Left lung (tissue), 10 donors: ENCODE measurements around the gene TM2D3. TPM values are rescaled to one million over a fixed set of nuclear protein-coding genes. Genes with fewer than 3 reads are reported as not detected.

ENCODE experiments used
- ATAC-seq: fragments of 200-7000 bp; cut with Tn5 transposase; one replicate; pipeline ENCODE4 v1.9.1; 2020; ENCODE audit warnings: moderate library complexity
- DNase-seq, 4 donors: peaks; one replicate each; pipeline ENCODE4 v3.0.0-alpha.2; 2013 to 2020
- H3K27ac ChIP-seq, 2 donors: fragments of 200-600 bp; sonication (generic) in 1 of 2; one replicate each; pipeline versions ENCODE4 v1.5.0 to v1.8.0; 2020 to 2021
- H3K27me3 ChIP-seq, 2 donors: fragments of 200-600 bp; sonication (generic) in 1 of 2; one replicate each; pipeline versions ENCODE4 v1.5.0 to v1.8.0; 2020 to 2021
- H3K36me3 ChIP-seq, 2 donors: fragments of 200-600 bp; sonication (generic) in 1 of 2; one replicate each; pipeline versions ENCODE4 v1.5.0 to v1.8.0; 2020 to 2021
- H3K4me1 ChIP-seq, 2 donors: fragments of 200-600 bp; one replicate each; pipeline ENCODE4 v1.8.0; 2021
- H3K4me3 ChIP-seq, 2 donors: fragments of 200-600 bp; sonication (generic) in 1 of 2; one replicate each; pipeline versions ENCODE4 v1.5.0 to v1.8.0; 2020 to 2021; ENCODE audit warnings: mild to moderate bottlenecking in 1 of 2
- H3K9me3 ChIP-seq, 2 donors: fragments of 200-600 bp; sonication (generic) in 1 of 2; one replicate each; pipeline versions ENCODE4 v1.5.0 to v1.8.0; 2020 to 2021
- intact Hi-C, 2 donors: fragments of 100-400 bp; cut with DNase I; formaldehyde crosslinking; loops; one replicate each; pipeline versions ENCODE4 v1.11.2 to v1.14.2; 2022
- polyA plus RNA-seq, 6 donors: library from polyadenylated mRNA; unstranded; fragments of 120-200 nt; gene quantifications; one replicate each; pipeline ENCODE4 v1.2.1, GENCODE V29; 2013; ENCODE audit not compliant: insufficient read length in 6 of 6
- total RNA-seq, 2 donors: library from RNA; stranded (reverse); fragmentation: NEBNext Ultra II Directional; extraction: Animal tissue kit (Norgen Biotek cat#: 25700); gene quantifications; one replicate each; pipeline ENCODE4 v1.2.1, GENCODE V29; 2021
- TF ChIP-seq, protein P1 (sequence below), 2 donors: fragments of 200-600 bp; sonication (generic) in 1 of 2; IDR thresholded peaks; one replicate each; pipeline versions ENCODE4 v1.5.0 to v1.8.0; 2021; ENCODE audit warnings: antibody characterized with exemption in 2 of 2
- donor health status: DM: no; HTN: yes; CAD: no.
- donor health status: DM: no; HTN: no; CAD: no.

Gene TM2D3
- total and polyA plus RNA-seq, 8 donors, result 43.7 to 67.3 (median 59.9) TPM

DNA sequence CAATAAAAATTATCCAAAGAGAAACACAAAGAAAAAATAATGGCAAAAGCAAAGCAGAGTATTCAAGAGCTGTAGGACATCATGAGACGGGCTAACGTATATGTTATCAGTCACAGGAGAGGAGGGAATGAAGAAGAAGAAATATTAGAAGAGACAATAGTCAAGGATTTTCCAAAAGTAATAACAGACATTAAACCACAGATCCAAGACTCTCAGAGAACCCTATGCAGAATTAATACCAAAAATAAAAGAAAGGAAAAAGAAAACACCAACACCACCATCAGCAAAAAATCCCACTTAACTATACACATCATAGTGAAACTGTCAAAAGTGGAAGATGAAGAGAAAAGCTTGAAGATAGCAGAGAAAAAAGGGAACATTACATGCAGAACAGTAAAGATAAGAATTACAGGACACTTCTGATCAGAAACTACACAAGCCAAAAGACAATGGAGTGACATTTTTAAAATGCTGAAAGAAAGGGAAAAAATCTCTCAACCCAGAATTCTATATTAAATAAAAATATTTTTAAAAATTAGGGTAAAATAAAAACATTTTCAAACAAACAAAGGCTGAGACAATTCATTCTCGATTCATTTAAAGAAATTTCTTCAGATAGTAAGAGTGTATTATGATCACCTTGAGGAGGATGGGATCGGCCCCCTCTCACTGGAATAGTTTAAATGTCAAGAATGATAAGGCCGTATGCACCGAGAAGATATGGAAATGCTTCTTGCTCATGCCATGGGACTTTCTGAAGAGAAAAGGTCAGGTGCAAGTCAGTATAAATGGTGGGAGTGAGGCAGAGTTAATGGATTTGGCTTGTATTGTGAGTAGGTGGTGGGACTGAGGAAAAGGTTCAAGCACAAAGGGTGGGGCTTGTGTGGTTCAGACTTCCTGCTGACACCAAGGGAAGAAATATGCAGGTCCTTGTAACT, 28.5 kb downstream of the TM2D3 start:
- Histone ChIP-seq H3K4me3 (no peak overlapping the region), H3K27ac (no peak overlapping the region), H3K36me3 (no peaks in the 10 kb centered on the region), H3K4me1 (no peaks in the 10 kb centered on the region), H3K9me3 (peaks cover 0 to 11% of the 10 kb centered on the region in 2 donors), H3K27me3 (no peaks in the 10 kb centered on the region)
- DNase-seq (no peak), ATAC-seq (no peak)
- intact Hi-C loops, result no loop called here
- TF ChIP-seq, protein P1, sequence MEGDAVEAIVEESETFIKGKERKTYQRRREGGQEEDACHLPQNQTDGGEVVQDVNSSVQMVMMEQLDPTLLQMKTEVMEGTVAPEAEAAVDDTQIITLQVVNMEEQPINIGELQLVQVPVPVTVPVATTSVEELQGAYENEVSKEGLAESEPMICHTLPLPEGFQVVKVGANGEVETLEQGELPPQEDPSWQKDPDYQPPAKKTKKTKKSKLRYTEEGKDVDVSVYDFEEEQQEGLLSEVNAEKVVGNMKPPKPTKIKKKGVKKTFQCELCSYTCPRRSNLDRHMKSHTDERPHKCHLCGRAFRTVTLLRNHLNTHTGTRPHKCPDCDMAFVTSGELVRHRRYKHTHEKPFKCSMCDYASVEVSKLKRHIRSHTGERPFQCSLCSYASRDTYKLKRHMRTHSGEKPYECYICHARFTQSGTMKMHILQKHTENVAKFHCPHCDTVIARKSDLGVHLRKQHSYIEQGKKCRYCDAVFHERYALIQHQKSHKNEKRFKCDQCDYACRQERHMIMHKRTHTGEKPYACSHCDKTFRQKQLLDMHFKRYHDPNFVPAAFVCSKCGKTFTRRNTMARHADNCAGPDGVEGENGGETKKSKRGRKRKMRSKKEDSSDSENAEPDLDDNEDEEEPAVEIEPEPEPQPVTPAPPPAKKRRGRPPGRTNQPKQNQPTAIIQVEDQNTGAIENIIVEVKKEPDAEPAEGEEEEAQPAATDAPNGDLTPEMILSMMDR (IDR thresholded peaks at IDR 0.05), result no peak

DNA sequence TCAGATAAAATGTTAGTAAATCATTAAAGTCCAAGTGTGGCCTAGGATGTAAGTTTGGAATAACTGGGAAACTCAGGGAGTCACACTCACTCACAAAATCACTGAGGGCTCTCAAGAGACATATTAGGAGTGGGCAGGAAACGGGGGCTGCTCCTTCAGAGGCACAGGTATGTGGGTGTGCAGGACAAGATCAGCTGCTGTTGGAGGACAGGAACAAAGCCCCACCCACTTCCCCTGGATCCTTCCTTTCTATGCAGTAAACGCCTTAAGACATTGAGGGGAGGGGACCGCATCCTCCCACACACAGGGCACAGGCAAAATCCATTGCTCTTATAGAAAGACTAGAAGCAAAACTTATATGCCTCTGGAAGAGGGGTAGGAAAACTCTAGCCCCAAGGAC, 30.2 kb downstream of the TM2D3 start:
- TF ChIP-seq, protein P1 (IDR thresholded peaks at IDR 0.05), result no peak
- intact Hi-C loops, result no loop called here
- Histone ChIP-seq H3K27ac (no peak overlapping the region), H3K27me3 (no peaks in the 10 kb centered on the region), H3K4me1 (no peaks in the 10 kb centered on the region), H3K4me3 (no peak overlapping the region), H3K36me3 (no peaks in the 10 kb centered on the region), H3K9me3 (peaks cover 0 to 11% of the 10 kb centered on the region in 2 donors)
- DNase-seq, result no peak
- ATAC-seq, result no peak

DNA sequence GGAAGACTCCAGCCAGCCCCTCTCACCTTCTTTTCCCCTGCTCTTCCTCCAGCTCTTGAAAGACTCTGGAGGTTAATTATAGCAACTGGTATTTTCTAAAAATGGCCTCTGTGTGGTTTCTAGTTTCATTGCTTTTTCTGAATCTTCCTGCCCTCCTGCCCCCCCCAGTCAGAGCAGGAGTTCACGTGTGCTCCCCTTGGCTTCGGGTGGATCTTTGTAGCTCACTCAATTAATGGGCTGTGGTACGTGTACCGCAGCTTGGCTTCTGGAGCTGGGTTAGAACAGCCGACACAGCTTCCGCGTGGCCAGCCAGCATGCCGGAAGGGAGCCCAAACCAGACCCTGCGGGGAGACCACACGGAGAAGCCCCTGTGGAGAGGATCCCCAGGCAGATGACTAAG, 31.5 kb downstream of the TM2D3 start:
- Histone ChIP-seq H3K4me3 (no peak overlapping the region), H3K36me3 (no peaks in the 10 kb centered on the region), H3K27ac (no peak overlapping the region), H3K4me1 (peaks cover 0 to 6% of the 10 kb centered on the region in 2 donors), H3K27me3 (no peaks in the 10 kb centered on the region), H3K9me3 (peaks cover 0 to 11% of the 10 kb centered on the region in 2 donors)
- intact Hi-C loops, result no loop called here
- ATAC-seq (no peak), DNase-seq (peak in 1 of 4 donors; percentile 43)
- TF ChIP-seq, protein P1 (IDR thresholded peaks at IDR 0.05), result no peak

DNA sequence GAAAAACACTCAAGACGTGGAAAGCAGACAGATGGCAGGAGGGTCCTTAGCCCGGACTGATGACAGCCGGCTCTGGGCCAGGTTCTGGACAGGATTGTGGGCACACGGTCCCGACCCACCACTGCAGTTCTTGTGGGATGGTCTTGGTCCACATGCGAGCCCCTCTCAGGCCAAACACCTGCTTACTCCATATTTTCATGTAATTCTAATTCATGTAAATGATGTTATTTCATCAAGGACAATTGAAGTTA, 32.6 kb downstream of the TM2D3 start:
- H3K36me3 ChIP-seq, result no peaks in the 10 kb centered on the region
- peaks cover 0 to 6% of the 10 kb centered on the region in 2 donors for H3K4me1 ChIP-seq
- H3K27ac ChIP-seq, result no peak overlapping the region
- TF ChIP-seq, protein P1 (IDR thresholded peaks at IDR 0.05), result no peak
- H3K4me3 ChIP-seq, result no peak overlapping the region
- H3K27me3 ChIP-seq, result no peaks in the 10 kb centered on the region
- intact Hi-C loops, result no loop called here
- DNase-seq, result peak in 1 of 4 donors; percentile 51
- no peak for ATAC-seq
- peaks cover 0 to 11% of the 10 kb centered on the region in 2 donors for H3K9me3 ChIP-seq

DNA sequence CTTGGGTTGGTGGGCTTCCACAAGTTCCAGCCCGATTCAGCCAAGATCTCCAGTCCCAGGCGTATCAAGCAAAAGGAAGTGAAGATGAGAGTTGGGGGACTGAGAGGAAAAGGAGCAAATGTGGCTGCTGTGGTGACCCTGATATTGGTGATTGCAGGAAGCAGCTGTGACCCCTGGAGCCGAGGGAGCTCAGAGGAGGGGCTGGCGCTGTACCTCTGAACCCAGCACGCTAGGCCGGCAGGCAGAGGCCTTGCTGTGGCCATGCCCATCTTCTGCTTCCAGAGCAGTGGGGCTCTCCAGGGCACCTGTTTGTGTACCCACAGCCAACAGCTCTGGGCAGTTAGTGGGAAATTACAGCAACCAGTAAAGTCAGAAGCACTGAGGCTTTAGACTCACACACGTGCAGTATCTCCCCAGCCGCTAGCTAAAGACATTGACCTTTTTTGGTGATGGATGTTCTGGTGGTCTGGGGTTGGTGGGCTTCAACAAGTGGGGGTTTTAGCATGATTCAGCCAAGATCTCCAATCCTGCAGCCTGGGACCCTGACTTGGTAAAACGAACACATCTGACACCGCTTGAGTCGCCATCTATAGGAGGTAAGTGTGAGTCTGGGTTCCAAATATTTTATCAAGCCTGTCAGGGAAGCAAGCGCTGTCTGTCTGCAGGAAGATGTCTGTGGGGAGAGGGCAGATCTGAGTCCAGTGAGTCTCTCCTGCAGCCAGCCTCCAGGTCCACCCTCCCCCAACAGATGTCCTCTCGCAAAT, 33.1 kb downstream of the TM2D3 start:
- H3K9me3 ChIP-seq, result peaks cover 0 to 9% of the 10 kb centered on the region in 2 donors
- H3K27ac ChIP-seq, result no peak overlapping the region
- TF ChIP-seq, protein P1 (IDR thresholded peaks at IDR 0.05), result no peak
- DNase-seq (no peak), ATAC-seq (no peak)
- peaks cover 0 to 6% of the 10 kb centered on the region in 2 donors for H3K4me1 ChIP-seq
- no peaks in the 10 kb centered on the region for H3K27me3 ChIP-seq
- no peak overlapping the region for H3K4me3 ChIP-seq
- H3K36me3 ChIP-seq, result no peaks in the 10 kb centered on the region
- intact Hi-C loops, result no loop called here
